Tibial nerve (tissue), 4 donors: ENCODE measurements around the gene PSMC3. TPM values are rescaled to one million over a fixed set of nuclear protein-coding genes. Genes with fewer than 3 reads are reported as not detected.

Experiments used
- DNase-seq, 2 donors: peaks; one replicate each; pipeline ENCODE4 v3.0.0-alpha.2; 2019; ENCODE audit warnings: low spot score in 2 of 2
- H3K27ac ChIP-seq, 4 donors: fragments of 200-600 bp; sonication (generic) in 3 of 4; one replicate each; pipeline ENCODE4 v1.5.1; 2017 to 2019; ENCODE audit warnings: mild to moderate bottlenecking in 1 of 4
- H3K27me3 ChIP-seq, 2 donors: fragments of 200-600 bp; sonication (generic) in 1 of 2; one replicate each; pipeline versions ENCODE4 v1.5.1 to v1.6.0; 2017 to 2019
- H3K36me3 ChIP-seq, 3 donors: fragments of 200-600 bp; sonication (generic); one replicate each; pipeline ENCODE4 v1.5.1; 2018 to 2019
- H3K4me1 ChIP-seq, 4 donors: fragments of 200-600 bp; sonication (generic) in 3 of 4; one replicate each; pipeline ENCODE4 v1.5.1; 2017 to 2019
- H3K4me3 ChIP-seq, 4 donors: fragments of 200-600 bp; sonication (generic) in 3 of 4; one replicate each; pipeline ENCODE4 v1.5.1; 2017 to 2019; ENCODE audit warnings: mild to moderate bottlenecking in 1 of 4, moderate library complexity in 1 of 4
- H3K9me3 ChIP-seq, 4 donors: fragments of 200-600 bp; sonication (generic) in 3 of 4; one replicate each; pipeline ENCODE4 v1.5.1; 2017 to 2019
- CTCF ChIP-seq, 5 experiments: fragments of 200-600 bp in 3 of 5; fragments of 450-650 bp in 2 of 5; sonication (generic) in 3 of 5; IDR thresholded peaks; one replicate each; pipeline ENCODE4 v1.5.1; 2016 to 2019; ENCODE audit warnings: antibody characterized with exemption in 5 of 5, mild to moderate bottlenecking in 3 of 5, moderate library complexity in 2 of 5
- EP300 ChIP-seq, 2 donors: sonication (generic); formaldehyde crosslinking; IDR thresholded peaks; one replicate each; pipeline ENCODE4 v1.6.1; 2017; ENCODE audit warnings: antibody characterized with exemption in 2 of 2, mild to moderate bottlenecking in 1 of 2
- POLR2A ChIP-seq, 2 donors: fragments of 450-650 bp; IDR thresholded peaks; one replicate each; pipeline ENCODE4 v1.6.1; 2017; ENCODE audit warnings: antibody characterized with exemption in 2 of 2, mild to moderate bottlenecking in 2 of 2, moderate library complexity in 2 of 2
- WGBS, 2 donors: methylation state at CpG; one replicate each; pipeline ENCODE4 v1.1.5; 2018; 5-methylcytosine and 5-hydroxymethylcytosine counted together
- total RNA-seq, 4 donors: library from RNA; depleted of rRNA; stranded (reverse); fragments of >200 nt; gene quantifications; one replicate each; pipeline ENCODE4 v1.1.0, GENCODE V29; 2016

PSMC3 gene
- total RNA-seq, 4 donors from 2014 or later = 103 to 147 (median 128) TPM

DNA sequence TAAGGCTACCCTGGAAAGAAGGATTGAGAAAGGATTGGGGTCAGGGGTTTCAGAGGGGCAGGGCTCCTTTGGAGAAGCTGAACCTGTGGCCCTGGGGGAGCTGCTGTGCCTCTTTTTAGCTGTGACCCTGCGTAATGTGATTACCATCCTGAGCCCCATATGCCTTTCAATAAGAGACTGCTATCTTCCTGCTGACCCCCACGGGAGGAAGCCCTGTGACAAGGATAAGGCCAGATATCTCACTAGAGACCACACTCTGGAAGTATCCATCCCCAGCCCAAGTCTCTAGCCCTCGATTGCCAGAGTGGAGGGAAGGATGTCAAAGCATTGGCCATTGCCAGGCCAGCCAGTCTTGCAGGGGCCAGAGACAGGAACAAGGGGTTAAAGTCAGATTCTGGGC, 22.7 kb downstream of the PSMC3 start:
- TF ChIP-seq EP300 (IDR thresholded peaks at IDR 0.05) (no peak), POLR2A (IDR thresholded peaks at IDR 0.05) (no peak), CTCF (IDR thresholded peaks at IDR 0.05) (no peak)
- H3K27ac ChIP-seq = no peak overlapping the region
- no peak for DNase-seq
- H3K4me3 ChIP-seq = no peak overlapping the region
- no peaks in the 10 kb centered on the region for H3K27me3 ChIP-seq
- H3K9me3 ChIP-seq = no peaks in the 10 kb centered on the region
- H3K4me1 ChIP-seq = peaks cover 3 to 36% (median 23%) of the 10 kb centered on the region in 4 donors
- H3K36me3 ChIP-seq = no peaks in the 10 kb centered on the region
- 73 to 76% methylated on average over 3 of the region's 3 CpGs for WGBS, 2 donors

- H3K4me3 ChIP-seq = no peak overlapping the region
- peaks cover 3 to 36% (median 23%) of the 10 kb centered on the region in 4 donors for H3K4me1 ChIP-seq
- TF ChIP-seq CTCF (IDR thresholded peaks at IDR 0.05) (no peak), EP300 (IDR thresholded peaks at IDR 0.05) (no peak), POLR2A (IDR thresholded peaks at IDR 0.05) (no peak)
- H3K27me3 ChIP-seq = no peaks in the 10 kb centered on the region
- no peak overlapping the region for H3K27ac ChIP-seq
- DNase-seq = no peak
- 60 to 73% methylated on average over 4 of the region's 4 CpGs for WGBS, 2 donors
- H3K9me3 ChIP-seq = no peaks in the 10 kb centered on the region
- H3K36me3 ChIP-seq = no peaks in the 10 kb centered on the region
These were observed 23.1 kb downstream of the PSMC3 start for GRCh38 chr11:47403135-47403534.

GRCh38 chr11:47400768-47401279, 25.4 kb downstream of the PSMC3 start:
- TF ChIP-seq CTCF (IDR thresholded peaks at IDR 0.05) (no peak), EP300 (IDR thresholded peaks at IDR 0.05) (no peak), POLR2A (IDR thresholded peaks at IDR 0.05) (no peak)
- H3K4me3 ChIP-seq = peak overlapping the region; percentile 44 to 81 (median 66)
- WGBS, 2 donors = 31 to 35% methylated on average over 8 of the region's 8 CpGs
- H3K36me3 ChIP-seq = no peaks in the 10 kb centered on the region
- no peak for DNase-seq
- no peaks in the 10 kb centered on the region for H3K9me3 ChIP-seq
- H3K4me1 ChIP-seq = peaks cover 3 to 22% (median 9%) of the 10 kb centered on the region in 4 donors
- H3K27ac ChIP-seq = peak overlapping the region; percentile 67 to 86 (median 85)
- no peaks in the 10 kb centered on the region for H3K27me3 ChIP-seq

GRCh38 chr11:47399860-47400767, 26.1 kb downstream of the PSMC3 start:
- no peaks in the 10 kb centered on the region for H3K27me3 ChIP-seq
- H3K4me1 ChIP-seq = peaks cover 3 to 22% (median 13%) of the 10 kb centered on the region in 4 donors
- peak overlapping the region; percentile 67 to 86 (median 85) for H3K27ac ChIP-seq
- TF ChIP-seq EP300 (IDR thresholded peaks at IDR 0.05) (no peak), CTCF (IDR thresholded peaks at IDR 0.05) (no peak), POLR2A (IDR thresholded peaks at IDR 0.05) (no peak)
- 7 to 9% methylated on average over 19 to 28 of the region's 47 CpGs for WGBS, 2 donors
- no peaks in the 10 kb centered on the region for H3K36me3 ChIP-seq
- H3K9me3 ChIP-seq = no peaks in the 10 kb centered on the region
- DNase-seq = no peak
- H3K4me3 ChIP-seq = peak overlapping the region; percentile 44 to 81 (median 66)

GRCh38 chr11:47398551-47398950, 27.7 kb downstream of the PSMC3 start:
- no peaks in the 10 kb centered on the region for H3K27me3 ChIP-seq
- peaks cover 3 to 27% (median 16%) of the 10 kb centered on the region in 4 donors for H3K4me1 ChIP-seq
- no peaks in the 10 kb centered on the region for H3K36me3 ChIP-seq
- WGBS, 2 donors = 80% methylated on average over 1 of the region's 1 CpG; no CpG with 5 or more reads in 1 of the 2 donors
- H3K4me3 ChIP-seq = no peak overlapping the region
- TF ChIP-seq EP300 (IDR thresholded peaks at IDR 0.05) (no peak), POLR2A (IDR thresholded peaks at IDR 0.05) (no peak), CTCF (IDR thresholded peaks at IDR 0.05) (no peak)
- no peak for DNase-seq
- H3K9me3 ChIP-seq = no peaks in the 10 kb centered on the region
- no peak overlapping the region for H3K27ac ChIP-seq
